Measurements from ENCODE around the gene CHIC2.

- TF ChIP-seq CTCF (optimal IDR thresholded peaks at IDR 0.05 in 1 of 3, IDR thresholded peaks at IDR 0.05 in 1 of 3, conservative IDR thresholded peaks at IDR 0.05 in 1 of 3; ENCODE audit: extremely low read depth in 1 of 3, insufficient read depth in 2 of 3, low read length in 3 of 3) (no peak), EZH2 (IDR thresholded peaks at IDR 0.05; ENCODE audit: low read length) (no peak)
Observed at GRCh38 chr4:54064317-54065111, at the start of gene CHIC2.
